Activated CD8-positive, alpha-beta memory T cell treated with anti-CD3 and anti-CD28 coated beads for 1 hour (primary cell): ENCODE data around the gene KLHL34.

Experiments
- DNase-seq, 2 donors: peaks; one replicate each; pipeline ENCODE4 v3.0.0-alpha.2; 2020; ENCODE audit warnings: low read depth in 1 of 2; ENCODE audit errors: extremely low read depth in 1 of 2

The KLHL34 gene

DNA sequence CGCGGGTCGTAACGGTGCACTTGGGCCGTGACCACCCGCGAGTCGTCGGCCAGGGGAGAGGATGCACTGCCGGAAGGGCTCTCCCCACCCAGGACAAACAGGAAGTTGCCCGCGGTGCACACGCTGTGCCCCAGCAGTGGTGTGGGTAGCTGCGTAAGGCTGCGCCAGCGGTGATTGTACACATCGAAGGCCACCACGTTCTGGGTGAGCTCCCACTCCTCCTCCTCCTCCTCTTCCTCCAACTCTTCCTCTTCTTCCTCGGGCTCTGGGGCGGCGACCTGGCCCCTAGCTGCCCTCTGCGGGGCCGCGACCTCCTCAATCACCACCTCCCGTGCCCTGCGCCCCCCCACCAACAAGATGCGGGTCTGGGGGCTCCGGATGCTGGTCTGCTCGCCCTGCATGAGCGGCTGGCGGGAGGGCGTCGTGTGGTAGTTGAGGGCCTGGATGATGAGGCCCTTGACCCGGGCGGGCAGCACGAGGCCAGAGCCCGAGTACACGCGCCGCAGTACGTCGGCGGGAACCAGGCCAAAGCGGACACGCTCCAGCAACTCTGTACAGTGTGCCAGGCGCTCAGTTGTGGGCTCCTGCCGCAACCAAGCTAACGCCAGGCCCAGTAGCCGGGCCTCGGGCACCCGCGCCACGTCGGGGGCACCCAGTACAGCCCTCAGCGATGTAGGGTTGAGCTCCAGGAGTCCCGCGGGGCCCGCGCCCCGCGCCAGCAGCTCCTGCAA lies 1.4 kb downstream of the KLHL34 start:
- no peak for DNase-seq

DNA sequence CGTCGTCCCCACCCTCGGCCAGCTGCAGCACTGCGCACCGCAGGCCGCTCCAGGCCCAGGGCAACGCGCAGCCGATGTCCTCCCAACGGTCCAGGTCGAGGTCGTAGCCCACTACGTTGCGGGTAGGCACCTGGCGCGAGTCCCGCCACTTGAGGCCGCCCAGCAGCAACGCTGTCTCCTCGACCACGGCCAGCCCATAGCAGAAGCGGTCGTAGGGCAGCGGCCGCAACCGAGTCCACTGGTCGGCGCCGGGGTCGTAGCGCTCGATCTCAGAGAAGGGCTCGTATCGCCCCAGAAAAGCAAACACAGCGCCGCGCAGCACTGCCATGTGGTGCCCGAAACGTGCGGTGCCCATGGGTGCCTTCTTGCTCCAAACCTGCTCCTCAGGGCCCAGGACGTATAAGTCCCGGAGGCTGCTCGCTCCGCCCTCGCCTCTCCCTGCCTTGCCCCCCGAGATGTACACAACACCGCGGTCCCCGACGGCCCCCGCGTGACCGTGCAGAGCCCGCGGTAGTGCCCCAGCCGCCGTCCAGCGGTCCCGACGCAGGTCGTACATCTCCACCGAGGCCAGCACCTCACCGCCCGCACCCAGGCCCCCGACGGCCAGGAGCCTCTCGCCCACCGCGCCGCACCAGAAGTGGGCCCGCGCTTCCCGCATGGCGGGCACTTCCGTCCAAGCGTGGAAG lies 2.1 kb downstream of the KLHL34 start:
- DNase-seq: no peak

DNA sequence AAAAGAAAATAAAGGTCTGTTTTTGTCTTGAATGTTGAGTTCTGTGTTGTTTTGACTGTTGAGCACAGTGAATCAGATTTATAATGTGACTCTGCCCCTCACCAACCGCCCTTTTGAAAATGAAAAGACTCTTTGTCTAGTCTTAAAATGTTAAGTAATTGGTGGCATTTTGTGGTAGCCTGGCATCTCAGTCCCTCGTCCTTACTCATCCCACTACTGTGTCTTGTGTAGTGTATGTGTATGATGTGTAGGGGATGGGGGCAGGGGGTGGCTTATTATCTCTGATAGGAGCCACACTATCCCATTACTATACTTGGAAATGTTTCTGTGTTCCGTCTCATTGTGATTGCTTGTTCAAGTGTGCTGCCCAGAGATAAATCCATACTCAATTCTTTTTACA lies 12.2 kb downstream of the KLHL34 start:
- DNase-seq: no peak

DNA sequence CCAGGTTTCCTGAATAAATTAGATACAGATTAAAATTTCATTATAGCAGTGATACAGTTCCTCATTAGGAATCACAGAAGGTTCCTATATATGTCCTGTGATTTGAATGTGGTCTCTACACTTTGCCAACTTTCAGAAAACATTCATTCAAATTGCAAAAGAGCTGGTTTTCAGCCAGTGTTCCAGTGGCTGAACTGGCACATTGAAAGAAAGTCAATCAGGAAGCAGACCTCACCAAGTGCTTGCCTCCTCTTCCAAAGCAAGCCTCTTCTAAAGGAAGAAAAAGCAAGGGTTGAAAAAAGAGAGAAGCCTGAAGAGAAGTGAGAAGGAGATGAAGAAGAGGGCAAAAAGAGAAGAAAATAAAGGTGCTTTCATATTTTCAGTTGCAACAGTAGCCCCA lies 12.7 kb downstream of the KLHL34 start:
- no peak for DNase-seq

DNA sequence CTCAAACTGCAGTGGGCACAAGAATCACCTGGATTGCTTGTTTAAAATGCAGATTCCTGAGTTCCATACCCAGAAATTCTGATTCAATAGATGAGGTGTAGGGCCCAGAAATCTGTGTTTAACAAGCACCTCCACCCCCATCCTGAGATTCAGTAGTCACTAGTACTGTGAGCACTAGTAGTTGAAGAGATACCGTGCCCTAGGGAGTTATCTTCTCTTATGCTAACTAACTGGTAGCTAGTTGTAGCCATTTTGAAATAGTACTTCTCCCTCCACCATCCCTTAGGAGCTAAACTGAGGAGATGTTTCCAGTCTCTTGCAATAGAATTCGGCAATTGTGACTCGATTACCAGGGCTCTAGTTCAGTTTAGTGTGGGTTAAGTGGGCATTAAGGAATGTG lies 18.4 kb downstream of the KLHL34 start:
- DNase-seq: no peak

DNA sequence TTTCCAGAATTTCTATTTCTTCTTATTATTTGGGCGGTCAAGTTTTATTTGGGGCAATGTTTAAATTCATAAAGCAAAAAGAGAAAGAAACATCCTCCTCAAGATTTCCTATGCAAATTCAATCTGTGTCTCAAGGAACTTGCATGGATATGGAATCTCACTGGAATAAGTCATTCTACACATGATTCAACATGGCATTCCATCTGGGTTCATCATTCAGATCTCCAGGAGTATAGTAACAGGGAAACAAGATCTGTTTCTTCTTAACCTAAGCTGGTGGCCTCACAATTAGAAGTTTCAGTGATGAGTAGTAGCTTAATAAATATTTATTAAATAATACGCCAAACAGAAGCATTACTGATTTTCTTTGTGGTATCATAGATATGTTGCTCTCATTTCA lies 19.8 kb downstream of the KLHL34 start:
- DNase-seq: no peak

DNA sequence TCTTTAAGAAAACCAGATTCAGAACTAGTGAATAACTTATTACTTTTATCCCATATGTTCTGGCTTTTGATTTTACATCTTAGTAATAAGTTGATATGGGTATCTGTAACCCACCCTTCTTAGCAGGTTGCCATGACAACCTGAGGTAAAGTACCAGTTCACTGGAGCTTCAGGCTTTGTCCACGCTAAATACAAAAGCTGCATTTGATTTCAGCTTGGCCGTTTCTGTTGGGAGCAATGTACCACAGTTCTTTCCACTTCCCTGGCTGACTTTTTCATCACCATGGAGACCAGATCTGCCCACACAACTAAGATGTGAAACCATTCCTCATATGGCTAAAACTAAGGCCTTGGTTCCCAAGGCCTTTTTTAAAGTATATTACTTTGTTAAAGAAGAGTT lies 26.1 kb downstream of the KLHL34 start:
- DNase-seq: no peak

DNA sequence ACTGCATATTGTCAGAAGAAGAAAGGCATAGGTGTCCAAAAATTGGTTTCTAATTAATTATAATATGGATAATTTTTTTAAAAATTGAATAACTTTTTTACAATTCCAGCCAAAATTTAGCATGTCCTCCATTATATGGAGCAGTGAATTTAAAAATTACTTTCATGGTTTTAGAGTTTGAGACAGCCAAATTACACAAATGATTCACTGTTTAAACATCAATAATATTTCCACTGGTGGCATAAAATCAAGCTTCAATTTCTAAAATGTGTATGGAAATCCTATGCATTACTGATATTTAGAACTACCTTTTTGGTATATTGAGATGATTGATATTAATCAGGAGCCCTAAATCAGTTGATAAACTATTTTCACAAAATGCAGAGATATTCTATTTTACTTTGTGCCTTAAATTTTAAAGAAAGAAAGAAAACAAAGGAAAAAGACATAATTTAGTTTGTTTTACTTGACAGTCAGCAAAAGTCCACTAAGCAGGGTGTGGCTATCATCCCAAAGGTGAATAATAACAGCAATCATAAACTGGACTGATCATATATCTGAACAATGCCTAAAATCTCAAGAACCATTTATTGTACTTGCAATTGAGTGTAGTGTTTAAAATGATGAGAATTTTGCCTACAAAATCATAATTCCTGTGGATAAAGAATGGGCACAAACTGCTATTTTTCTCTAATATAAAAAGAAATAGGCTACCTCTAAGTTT lies 34.2 kb downstream of the KLHL34 start:
- no peak for DNase-seq

DNA sequence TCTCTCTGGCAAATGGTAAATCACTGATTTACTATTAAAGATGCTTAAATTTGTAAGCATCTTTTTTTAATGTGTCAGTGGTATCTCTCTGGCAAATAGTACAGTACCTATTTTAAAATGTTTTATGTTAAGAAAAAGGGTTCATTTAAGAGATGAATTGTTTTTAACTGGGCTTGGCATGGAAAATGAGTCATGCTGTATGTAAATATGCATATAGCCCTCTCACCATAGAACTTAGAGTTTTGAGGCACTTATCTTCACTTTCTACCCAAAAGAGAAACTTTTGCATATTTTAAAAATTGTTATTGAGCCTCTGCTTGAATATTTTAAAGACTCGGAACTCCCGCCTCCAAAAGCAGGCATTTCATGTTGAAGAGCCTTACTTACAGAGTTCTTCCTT lies 37.9 kb downstream of the KLHL34 start:
- DNase-seq: no peak

DNA sequence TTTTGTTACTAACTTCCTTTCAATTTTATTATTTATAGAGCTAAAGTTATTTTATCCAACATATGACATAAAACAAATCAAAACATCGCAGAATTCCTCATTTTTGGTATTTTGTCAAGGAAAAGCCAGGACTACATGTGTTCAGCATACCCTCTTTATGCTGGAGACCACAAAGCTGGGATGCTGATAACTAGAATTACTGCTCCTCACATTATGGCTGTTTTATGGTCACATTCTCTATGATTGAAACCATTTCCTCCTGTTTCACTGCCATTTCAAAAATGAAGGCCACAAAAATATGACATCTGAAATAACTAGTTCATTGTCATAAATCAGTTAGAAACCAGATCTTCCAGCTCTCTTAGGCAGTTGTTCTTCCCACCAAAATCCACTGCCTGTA lies 41.7 kb downstream of the KLHL34 start:
- DNase-seq: no peak

DNA sequence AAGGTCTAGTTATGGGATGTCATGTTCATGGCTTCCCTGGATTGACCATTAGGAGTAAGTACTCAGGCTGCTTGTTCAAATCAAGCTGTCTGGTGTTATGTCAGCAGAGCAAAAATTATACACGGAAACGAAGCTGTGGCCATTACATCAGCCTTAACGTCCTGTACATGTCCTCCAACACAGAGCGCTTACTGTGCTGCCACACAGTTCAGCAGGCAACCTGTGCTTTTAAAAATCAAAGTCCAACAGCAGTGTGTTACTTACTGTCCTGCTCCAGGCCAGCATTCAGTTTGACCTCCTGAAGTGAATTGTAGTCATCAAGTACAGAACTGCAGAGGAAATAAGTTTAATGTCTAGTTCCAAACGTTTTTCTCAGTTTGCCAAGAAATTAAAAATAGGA lies 46.0 kb downstream of the KLHL34 start:
- no peak for DNase-seq

DNA sequence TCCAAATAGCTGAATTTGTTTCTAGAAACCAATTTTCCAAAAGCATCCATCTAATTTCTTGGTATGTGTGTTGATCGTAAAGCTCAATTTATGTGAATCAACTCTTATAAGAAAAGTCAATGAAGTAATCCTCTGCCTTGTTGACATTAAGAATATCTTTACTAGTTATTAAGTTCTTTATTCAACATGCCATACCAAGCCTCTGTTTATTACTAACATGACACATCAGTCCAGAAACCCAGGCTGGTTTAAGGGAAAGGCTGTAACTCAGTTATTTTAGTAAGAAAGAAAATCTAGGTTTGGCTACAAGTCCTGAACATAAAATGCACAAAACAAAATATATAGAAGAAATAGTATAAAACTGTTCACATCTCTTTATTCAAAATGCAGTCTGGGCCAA lies 48.0 kb downstream of the KLHL34 start:
- DNase-seq: no peak

DNA sequence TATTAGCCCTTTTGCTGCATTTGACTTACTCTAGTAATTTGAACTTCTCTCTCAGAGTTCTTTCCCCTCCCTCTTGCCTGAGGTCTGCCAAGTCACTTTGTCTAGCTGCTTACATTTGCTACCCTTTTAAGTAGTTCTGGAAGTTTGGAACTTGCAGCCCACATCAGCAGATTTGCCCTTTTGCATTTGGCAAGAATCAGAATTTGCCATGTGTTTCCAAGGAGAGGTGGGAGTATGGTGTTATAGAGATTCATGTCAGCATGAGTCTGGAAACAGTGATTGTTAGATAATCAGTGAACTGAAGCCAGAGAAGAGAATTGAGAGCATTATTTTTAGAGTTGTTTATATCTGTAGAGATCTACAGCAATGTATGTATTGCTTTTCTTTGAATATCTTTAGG lies 52.1 kb downstream of the KLHL34 start:
- DNase-seq: no peak
